H9 (cell line): ENCODE results near the gene TRAF3. TPM values are rescaled to one million over a fixed set of nuclear protein-coding genes. Genes with fewer than 3 reads are reported as not detected.

Source experiments
- DNase-seq: peaks from one replicate; pipeline ENCODE4 v3.0.0-alpha.2; 2017
- H2AFZ ChIP-seq: one replicate; pipeline ENCODE4 v1.6.1; 2013; ENCODE audit warnings: mild to moderate bottlenecking, low read length, control low read depth, moderate library complexity
- H2AK5ac ChIP-seq: 2 replicates; pipeline ENCODE4 v1.6.1; 2013; ENCODE audit warnings: low read length, control low read depth, mixed read lengths; ENCODE audit not compliant: insufficient read length
- H2BK120ac ChIP-seq: one replicate; pipeline ENCODE4 v1.6.1; 2013; ENCODE audit warnings: low read depth, mild to moderate bottlenecking, low read length, control low read depth, inconsistent platforms; ENCODE audit not compliant: poor library complexity, severe bottlenecking
- H2BK12ac ChIP-seq: 2 replicates; pipeline ENCODE4 v1.6.1; 2013; ENCODE audit warnings: low read length, control low read depth, mixed read lengths, low read depth; ENCODE audit not compliant: insufficient read length
- H2BK15ac ChIP-seq: 2 replicates; pipeline ENCODE4 v1.6.1; 2013; ENCODE audit warnings: low read depth, low read length, control low read depth
- H2BK20ac ChIP-seq: one replicate; pipeline ENCODE4 v1.6.1; 2013; ENCODE audit warnings: low read depth, mild to moderate bottlenecking, low read length, control low read depth, inconsistent platforms; ENCODE audit not compliant: poor library complexity, severe bottlenecking
- H2BK5ac ChIP-seq: 2 replicates; pipeline ENCODE4 v1.6.1; 2013; ENCODE audit warnings: low read length, control low read depth, mixed read lengths; ENCODE audit not compliant: insufficient read length
- H3K14ac ChIP-seq: 2 replicates; pipeline ENCODE4 v1.6.1; 2013; ENCODE audit warnings: low read length, control low read depth; ENCODE audit not compliant: insufficient read depth
- H3K18ac ChIP-seq: 2 replicates; pipeline ENCODE4 v1.6.1; 2013; ENCODE audit warnings: low read depth, mild to moderate bottlenecking, mixed read lengths, low read length, control low read depth; ENCODE audit not compliant: insufficient read length
- H3K23ac ChIP-seq: 2 replicates; pipeline ENCODE4 v1.6.1; 2013; ENCODE audit warnings: low read length, control low read depth, mixed read lengths, low read depth; ENCODE audit not compliant: insufficient read length
- H3K23me2 ChIP-seq: 2 replicates; pipeline ENCODE4 v1.6.1; 2013; ENCODE audit warnings: low read depth, mild to moderate bottlenecking, mixed read lengths, low read length, control low read depth; ENCODE audit not compliant: insufficient read length, poor library complexity, severe bottlenecking
- H3K27ac ChIP-seq: 2 replicates; pipeline ENCODE4 v1.5.1; 2013; ENCODE audit warnings: low read length, control low read depth, mixed read lengths, low read depth; ENCODE audit not compliant: insufficient read length
- H3K27me3 ChIP-seq: 2 replicates; pipeline ENCODE4 v1.6.1; 2013; ENCODE audit warnings: low read length, control low read depth, inconsistent platforms; ENCODE audit not compliant: insufficient read depth
- H3K4ac ChIP-seq: 2 replicates; pipeline ENCODE4 v1.6.1; 2013; ENCODE audit warnings: low read depth, mild to moderate bottlenecking, control low read depth, inconsistent platforms, low read length, moderate library complexity
- H3K4me1 ChIP-seq: 2 replicates; pipeline ENCODE4 v1.6.1; 2013; ENCODE audit warnings: low read length, control low read depth, inconsistent platforms; ENCODE audit not compliant: insufficient read depth
- H3K4me2 ChIP-seq: 2 replicates; pipeline ENCODE4 v1.6.1; 2013; ENCODE audit warnings: low read length, control low read depth, mixed read lengths; ENCODE audit not compliant: insufficient read length, insufficient read depth
- H3K56ac ChIP-seq: 2 replicates; pipeline ENCODE4 v1.6.1; 2013; ENCODE audit warnings: low read depth, mild to moderate bottlenecking, mixed read lengths, low read length, control low read depth; ENCODE audit not compliant: insufficient read length
- H3K79me1 ChIP-seq: 2 replicates; pipeline ENCODE4 v1.6.1; 2013; ENCODE audit warnings: low read depth, mild to moderate bottlenecking, moderate library complexity, low read length, control low read depth, inconsistent platforms; ENCODE audit not compliant: insufficient read depth, poor library complexity, severe bottlenecking
- H3K79me2 ChIP-seq: 2 replicates; pipeline ENCODE4 v1.6.1; 2013; ENCODE audit warnings: low read length, control low read depth, inconsistent platforms; ENCODE audit not compliant: insufficient read depth
- H3K9ac ChIP-seq: 2 replicates; pipeline ENCODE4 v1.6.1; 2013; ENCODE audit warnings: low read length, control low read depth, mixed read lengths; ENCODE audit not compliant: insufficient read length; ENCODE audit errors: extremely low read depth
- H3K9me3 ChIP-seq: one replicate; pipeline ENCODE4 v1.6.1; 2013; ENCODE audit warnings: low read depth, low read length, inconsistent platforms; ENCODE audit not compliant: control insufficient read depth
- H3T11ph ChIP-seq: one replicate; pipeline ENCODE4 v1.6.1; 2013; ENCODE audit warnings: mild to moderate bottlenecking, low read length, control low read depth, inconsistent platforms
- H4K20me1 ChIP-seq: one replicate; pipeline ENCODE4 v1.6.1; 2013; ENCODE audit not compliant: control insufficient read depth, insufficient read length, insufficient read depth
- H4K5ac ChIP-seq: 2 replicates; pipeline ENCODE4 v1.6.1; 2013; ENCODE audit warnings: low read depth, mild to moderate bottlenecking, mixed read lengths, low read length, control low read depth; ENCODE audit not compliant: insufficient read length
- H4K8ac ChIP-seq: replicated peaks from 2 replicates; pipeline ENCODE4 v1.6.1; 2013; ENCODE audit warnings: low read length, control low read depth, mixed read lengths, low read depth; ENCODE audit not compliant: insufficient read length
- H4K91ac ChIP-seq: 2 replicates; pipeline ENCODE4 v1.6.1; 2013; ENCODE audit warnings: low read depth, mild to moderate bottlenecking, moderate library complexity, mixed read lengths, low read length, control low read depth; ENCODE audit not compliant: insufficient read length
- H3K27ac Mint-ChIP-seq, 3 experiments: 2 replicates in 2 of 3; 3 replicates in 1 of 3; pipeline ENCODE4 v1.8.0; 2020 to 2021; ENCODE audit warnings: mixed read lengths in 3 of 3, mild to moderate bottlenecking in 1 of 3, moderate library complexity in 1 of 3
- H3K27me3 Mint-ChIP-seq: 2 replicates; pipeline ENCODE4 v1.8.0; 2021; ENCODE audit warnings: low read depth, mild to moderate bottlenecking, moderate library complexity, mixed read lengths
- H3K36me3 Mint-ChIP-seq, 3 experiments: 2 replicates in 2 of 3; 3 replicates in 1 of 3; pipeline ENCODE4 v1.8.0; 2020 to 2021; ENCODE audit warnings: low read depth in 3 of 3, mixed read lengths in 3 of 3; ENCODE audit not compliant: insufficient read depth in 1 of 3
- H3K4me1 Mint-ChIP-seq, 2 experiments: 2 replicates each; pipeline ENCODE4 v1.8.0; 2020; ENCODE audit warnings: mixed read lengths in 2 of 2
- H3K4me3 Mint-ChIP-seq, 2 experiments: 2 replicates in 1 of 2; 3 replicates in 1 of 2; pipeline ENCODE4 v1.8.0; 2020 to 2021; ENCODE audit warnings: mild to moderate bottlenecking in 2 of 2, mixed read lengths in 2 of 2, moderate library complexity in 1 of 2
- H3K9me3 Mint-ChIP-seq, 2 experiments: 2 replicates in 1 of 2; 3 replicates in 1 of 2; pipeline ENCODE4 v1.8.0; 2020; ENCODE audit warnings: mild to moderate bottlenecking in 2 of 2, mixed read lengths in 2 of 2, moderate library complexity in 1 of 2
- CTCF ChIP-seq: fragments of 200-600 bp; sonication (generic); conservative IDR thresholded peaks from 3 replicates; pipeline ENCODE4 v1.8.0; 2021; ENCODE audit warnings: antibody characterized with exemption, mild to moderate bottlenecking
- WGBS: extraction: QIAGEN DNeasy Blood & Tissue Kit; methylation state at CpG from one replicate; pipeline ENCODE4 v1.1.7; 2013; ENCODE audit warnings: missing lambda C conversion rate, low lambda C conversion rate, mixed read lengths; ENCODE audit not compliant: insufficient read length; ENCODE audit errors: extremely low coverage; 5-methylcytosine and 5-hydroxymethylcytosine counted together
- total RNA-seq: library from RNA; stranded (reverse); gene quantifications from 2 replicates; pipeline ENCODE4 v1.2.1, GENCODE V29; 2021

TRAF3 gene
- total RNA-seq, 1 experiment from 2014 or later: 9.6 TPM

DNA sequence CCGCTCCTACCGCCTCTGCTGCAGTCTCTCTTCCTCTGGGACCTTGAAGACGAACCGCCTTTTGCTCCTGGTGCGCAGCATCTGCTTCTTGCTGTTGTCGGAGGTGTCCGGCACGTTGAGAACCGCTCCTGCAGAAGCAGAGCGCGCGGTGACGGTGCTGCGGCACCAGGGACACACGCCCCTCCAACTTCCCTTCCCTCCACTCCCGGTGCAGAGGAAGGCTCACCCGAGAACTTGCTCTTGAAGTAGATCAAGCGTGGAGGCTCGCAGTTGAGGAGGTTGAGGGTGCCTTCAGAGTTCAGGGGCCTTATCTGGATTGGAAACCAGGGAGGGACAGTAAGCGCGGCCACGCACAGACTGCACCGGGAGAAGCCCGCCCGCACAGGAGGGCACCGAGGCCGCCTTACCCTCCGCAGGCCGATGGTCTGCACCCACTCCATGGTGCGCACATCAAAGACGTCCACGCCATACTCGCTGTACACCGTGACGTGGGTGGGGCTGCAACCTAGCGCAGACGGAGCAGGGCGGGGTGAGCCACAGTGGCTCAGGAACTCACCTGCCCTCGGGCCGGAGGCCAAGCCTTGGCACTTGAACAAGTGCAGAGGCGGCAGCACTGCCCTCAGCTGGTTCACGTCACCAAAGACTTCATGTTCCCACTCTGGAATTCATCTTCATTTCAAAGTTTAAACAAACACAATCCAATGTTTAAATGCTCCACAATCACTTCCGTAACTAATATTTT is 162.7 kb downstream of the TRAF3 start:
- peaks cover 19 to 81% (median 56%) of the 10 kb centered on the region in 3 experiments; a peak in 6 of 7 replicates for H3K36me3 Mint-ChIP-seq
- TF ChIP-seq CTCF: no peak
- Histone ChIP-seq H3K27me3 (no peaks in the 10 kb centered on the region), H3K79me1 (no peaks in the 10 kb centered on the region), H3K18ac (no peak overlapping the region), H3T11ph (no peak overlapping the region), H2BK5ac (no peak overlapping the region), H3K4ac (no peak overlapping the region), H4K8ac (no peak overlapping the region), H2AFZ (no peak overlapping the region), H2BK15ac (no peak overlapping the region), H2AK5ac (no peak overlapping the region), H3K79me2 (no peaks in the 10 kb centered on the region), H3K4me1 (no peaks in the 10 kb centered on the region), H3K23me2 (no peaks in the 10 kb centered on the region), H3K9me3 (no peaks in the 10 kb centered on the region), H3K9ac (no peak overlapping the region), H4K20me1 (no peaks in the 10 kb centered on the region), H3K14ac (no peak overlapping the region), H2BK120ac (no peak overlapping the region), H4K91ac (no peak overlapping the region), H3K23ac (no peak overlapping the region), H3K56ac (no peak overlapping the region), H2BK12ac (no peak overlapping the region), H3K27ac (no peak overlapping the region), H2BK20ac (no peak overlapping the region), H4K5ac (no peak overlapping the region), H3K4me2 (no peak overlapping the region)
- H3K4me3 Mint-ChIP-seq: peak overlapping the region in 1 of 2 experiments; percentile 57; a peak in 1 of 5 replicates
- no CpG with 5 or more reads among the region's 43 CpGs for WGBS
- DNase-seq: no peak
- peak overlapping the region in 1 of 3 experiments; percentile 64; a peak in 1 of 7 replicates for H3K27ac Mint-ChIP-seq
- H3K9me3 Mint-ChIP-seq: no peaks in the 10 kb centered on the region
- no peaks in the 10 kb centered on the region for H3K27me3 Mint-ChIP-seq
- no peaks in the 10 kb centered on the region for H3K4me1 Mint-ChIP-seq
